ENCODE data around the gene BANF2.

Gene BANF2

GRCh38 chr20:17655286-17655651 is 44.5 kb upstream of the BANF2 start:
- peaks cover 25% of the 10 kb centered on the region for H4K20me1 ChIP-seq (ENCODE audit: insufficient read depth, low read length)
- H3K4me1 ChIP-seq (ENCODE audit: insufficient read depth, low read length): no peaks in the 10 kb centered on the region
- no peak overlapping the region for H2AFZ ChIP-seq (ENCODE audit: low read depth, low read length)
- no peak overlapping the region for H3K27ac ChIP-seq (ENCODE audit: low read length)
- no peak for DNase-seq
- H3K79me2 ChIP-seq (ENCODE audit: insufficient read depth, low read length): peaks cover 11% of the 10 kb centered on the region
- no peak for ATAC-seq (ENCODE audit: insufficient read depth, low read depth)
- TF ChIP-seq EZH2 (IDR thresholded peaks at IDR 0.05; ENCODE audit: borderline replicate concordance, low read depth, low read length, severe bottlenecking): no peak
- no peak for TF ChIP-seq CTCF (IDR thresholded peaks at IDR 0.05; ENCODE audit: borderline replicate concordance, extremely low read depth, low read length, poor library complexity, severe bottlenecking)
- peaks cover 59% of the 10 kb centered on the region for H3K36me3 ChIP-seq (ENCODE audit: insufficient read depth, low read length)
- no peak overlapping the region for H3K9ac ChIP-seq (ENCODE audit: low read depth, low read length)
- no peaks in the 10 kb centered on the region for H3K9me3 ChIP-seq (ENCODE audit: insufficient read depth, low read length, severe bottlenecking)
- H3K4me2 ChIP-seq (ENCODE audit: insufficient read depth, low read length): no peak overlapping the region
- H3K4me3 ChIP-seq (ENCODE audit: low read depth in 1 of 2, low read length in 2 of 2): no peak overlapping the region
- H3K27me3 ChIP-seq (ENCODE audit: insufficient read depth, low read length, poor library complexity): no peaks in the 10 kb centered on the region

- Histone ChIP-seq H2AFZ (ENCODE audit: low read depth, low read length) (no peak overlapping the region), H3K79me2 (ENCODE audit: insufficient read depth, low read length) (peaks cover 18% of the 10 kb centered on the region), H4K20me1 (ENCODE audit: insufficient read depth, low read length) (peaks cover 23% of the 10 kb centered on the region; the same call in 1 of the 2 replicates), H3K9me3 (ENCODE audit: insufficient read depth, low read length, severe bottlenecking) (no peaks in the 10 kb centered on the region), H3K4me3 (ENCODE audit: low read depth in 1 of 2, low read length in 2 of 2) (no peak overlapping the region), H3K9ac (ENCODE audit: low read depth, low read length) (no peak overlapping the region), H3K27me3 (ENCODE audit: insufficient read depth, low read length, poor library complexity) (no peaks in the 10 kb centered on the region), H3K27ac (ENCODE audit: low read length) (no peak overlapping the region), H3K36me3 (ENCODE audit: insufficient read depth, low read length) (peaks cover 59% of the 10 kb centered on the region), H3K4me1 (ENCODE audit: insufficient read depth, low read length) (no peaks in the 10 kb centered on the region), H3K4me2 (ENCODE audit: insufficient read depth, low read length) (no peak overlapping the region)
- ATAC-seq (ENCODE audit: insufficient read depth, low read depth) (no peak), DNase-seq (no peak)
- TF ChIP-seq EZH2 (IDR thresholded peaks at IDR 0.05; ENCODE audit: borderline replicate concordance, low read depth, low read length, severe bottlenecking): no peak
- TF ChIP-seq CTCF (IDR thresholded peaks at IDR 0.05; ENCODE audit: borderline replicate concordance, extremely low read depth, low read length, poor library complexity, severe bottlenecking): no peak
Measured at GRCh38 chr20:17655865-17656479, 43.8 kb upstream of the BANF2 start.

- H3K27me3 ChIP-seq (ENCODE audit: insufficient read depth, low read length, poor library complexity): no peaks in the 10 kb centered on the region
- no peak overlapping the region for H3K27ac ChIP-seq (ENCODE audit: low read length)
- H3K4me3 ChIP-seq (ENCODE audit: low read depth in 1 of 2, low read length in 2 of 2): no peak overlapping the region
- DNase-seq (no peak), ATAC-seq (ENCODE audit: insufficient read depth, low read depth) (no peak)
- no peak overlapping the region for H3K9ac ChIP-seq (ENCODE audit: low read depth, low read length)
- H3K36me3 ChIP-seq (ENCODE audit: insufficient read depth, low read length): peaks cover 59% of the 10 kb centered on the region
- H4K20me1 ChIP-seq (ENCODE audit: insufficient read depth, low read length): peaks cover 22% of the 10 kb centered on the region; the same call in 1 of the 2 replicates
- no peaks in the 10 kb centered on the region for H3K4me1 ChIP-seq (ENCODE audit: insufficient read depth, low read length)
- peaks cover 25% of the 10 kb centered on the region for H3K79me2 ChIP-seq (ENCODE audit: insufficient read depth, low read length)
- no peak overlapping the region for H3K4me2 ChIP-seq (ENCODE audit: insufficient read depth, low read length)
- H2AFZ ChIP-seq (ENCODE audit: low read depth, low read length): no peak overlapping the region
- no peaks in the 10 kb centered on the region for H3K9me3 ChIP-seq (ENCODE audit: insufficient read depth, low read length, severe bottlenecking)
- no peak for TF ChIP-seq EZH2 (IDR thresholded peaks at IDR 0.05; ENCODE audit: borderline replicate concordance, low read depth, low read length, severe bottlenecking)
- no peak for TF ChIP-seq CTCF (IDR thresholded peaks at IDR 0.05; ENCODE audit: borderline replicate concordance, extremely low read depth, low read length, poor library complexity, severe bottlenecking)
Measured at GRCh38 chr20:17657079-17657825, 42.5 kb upstream of the BANF2 start.
